Endothelial cell (in vitro differentiated cells): ENCODE measurements around the gene BMERB1. TPM values are rescaled to one million over a fixed set of nuclear protein-coding genes. Genes with fewer than 3 reads are reported as not detected.

Experiments
- DNase-seq: peaks from one replicate; pipeline ENCODE4 v3.0.0; 2021; ENCODE audit warnings: low spot score
- H3K27ac Mint-ChIP-seq: one replicate; pipeline ENCODE4 v1.8.0; 2021; ENCODE audit warnings: mixed read lengths, inconsistent platforms; ENCODE audit not compliant: unreplicated experiment
- H3K27me3 Mint-ChIP-seq: one replicate; pipeline ENCODE4 v1.8.0; 2021; ENCODE audit warnings: mild to moderate bottlenecking, moderate library complexity, mixed read lengths, inconsistent platforms; ENCODE audit not compliant: unreplicated experiment
- H3K36me3 Mint-ChIP-seq: one replicate; pipeline ENCODE4 v1.8.0; 2021; ENCODE audit warnings: mild to moderate bottlenecking, low read depth, mixed read lengths, inconsistent platforms; ENCODE audit not compliant: unreplicated experiment
- H3K4me1 Mint-ChIP-seq: one replicate; pipeline ENCODE4 v1.8.0; 2021; ENCODE audit warnings: mild to moderate bottlenecking, mixed read lengths, inconsistent platforms; ENCODE audit not compliant: unreplicated experiment
- H3K4me3 Mint-ChIP-seq: one replicate; pipeline ENCODE4 v1.8.0; 2021; ENCODE audit warnings: mild to moderate bottlenecking, mixed read lengths, inconsistent platforms; ENCODE audit not compliant: unreplicated experiment
- H3K9me3 Mint-ChIP-seq: one replicate; pipeline ENCODE4 v1.8.0; 2021; ENCODE audit warnings: mixed read lengths, inconsistent platforms; ENCODE audit not compliant: unreplicated experiment
- CTCF ChIP-seq: fragments of 200-600 bp; sonication (generic); IDR thresholded peaks from one replicate; pipeline ENCODE4 v1.5.0; 2021; ENCODE audit warnings: antibody characterized with exemption; ENCODE audit not compliant: unreplicated experiment
- total RNA-seq: library from RNA; stranded (reverse); fragmentation: NEBNext Ultra II Directional; extraction: Animal tissue kit (Norgen Biotek cat#: 25700); gene quantifications from one replicate; pipeline ENCODE4 v1.2.1, GENCODE V29; 2021; ENCODE audit not compliant: unreplicated experiment

Gene BMERB1
- total RNA-seq, 1 donor from 2014 or later = 9.9 TPM

DNA sequence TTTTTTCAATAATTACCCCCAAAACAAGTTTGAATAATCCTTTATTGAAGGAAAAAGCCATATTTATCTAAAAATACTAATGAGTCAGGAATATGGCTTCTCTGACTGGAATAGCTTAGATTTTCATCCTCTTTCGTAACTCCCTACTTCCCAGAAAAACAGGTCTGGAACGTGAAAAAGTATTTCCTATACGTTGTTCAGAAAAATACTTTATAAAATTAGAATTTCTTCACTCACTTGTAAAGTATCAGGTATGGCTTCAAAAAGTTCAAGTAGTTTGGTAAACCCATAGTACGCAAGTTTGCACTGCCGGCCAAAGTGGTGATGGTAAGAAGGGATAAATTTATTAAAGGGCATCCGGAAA is 174.9 kb downstream of the BMERB1 start:
- no peak for TF ChIP-seq CTCF
- peaks cover 51% of the 10 kb centered on the region for H3K4me1 Mint-ChIP-seq
- no peak overlapping the region for H3K4me3 Mint-ChIP-seq
- no peak overlapping the region for H3K27ac Mint-ChIP-seq
- peaks cover 10% of the 10 kb centered on the region for H3K27me3 Mint-ChIP-seq
- no peaks in the 10 kb centered on the region for H3K9me3 Mint-ChIP-seq
- peaks cover 48% of the 10 kb centered on the region for H3K36me3 Mint-ChIP-seq
- no peak for DNase-seq

DNA sequence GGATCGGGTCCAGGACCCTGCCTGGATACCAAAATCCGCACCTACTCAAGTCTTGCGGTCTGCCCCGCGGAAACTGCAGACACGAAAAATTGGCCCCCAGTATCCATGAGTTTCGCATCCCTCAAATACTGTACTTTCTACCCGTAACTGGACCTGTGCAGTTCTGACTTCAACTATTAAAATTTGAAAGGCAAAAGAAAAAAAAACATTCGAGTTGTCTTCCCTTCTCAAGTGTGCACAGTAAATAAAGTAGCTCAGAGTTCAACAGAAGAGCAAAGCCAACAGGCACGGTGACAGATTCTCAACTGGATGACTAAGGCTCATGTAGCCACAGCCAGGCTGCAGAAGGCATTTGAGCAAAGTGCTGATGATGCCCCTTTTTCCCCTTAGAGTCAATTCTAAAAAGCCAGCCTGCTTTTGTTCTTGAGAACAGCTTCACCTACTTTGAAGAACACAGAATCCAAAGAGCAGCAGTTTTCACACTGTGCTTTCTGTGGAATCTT is 176.0 kb downstream of the BMERB1 start:
- no peak for TF ChIP-seq CTCF
- Mint-ChIP-seq H3K27me3 (peaks cover 10% of the 10 kb centered on the region), H3K9me3 (no peaks in the 10 kb centered on the region), H3K27ac (peak overlapping the region; percentile 34), H3K4me3 (peak overlapping the region; percentile 24), H3K4me1 (peaks cover 51% of the 10 kb centered on the region), H3K36me3 (peaks cover 42% of the 10 kb centered on the region)
- no peak for DNase-seq

DNA sequence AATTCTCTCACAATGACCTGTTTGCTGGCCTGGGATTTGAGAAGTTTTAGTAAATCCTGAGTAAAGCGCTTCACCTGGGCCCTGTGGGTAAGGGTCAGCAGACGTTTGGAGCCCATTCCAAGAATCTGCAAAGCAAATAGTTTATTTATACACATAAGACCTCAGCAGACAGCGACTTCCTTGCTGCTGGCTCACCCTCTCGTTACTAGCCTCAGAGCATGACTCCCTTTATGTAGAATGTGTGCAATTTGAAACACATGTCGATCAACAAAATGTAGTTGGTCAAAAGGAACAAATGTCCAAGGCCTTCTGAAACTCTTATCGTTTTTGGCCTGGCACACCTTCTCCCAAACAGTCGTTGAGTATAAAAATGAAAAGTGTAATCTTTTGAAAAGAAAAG is 177.2 kb downstream of the BMERB1 start:
- Mint-ChIP-seq H3K4me1 (peaks cover 42% of the 10 kb centered on the region), H3K9me3 (no peaks in the 10 kb centered on the region), H3K4me3 (no peak overlapping the region), H3K36me3 (peaks cover 36% of the 10 kb centered on the region), H3K27ac (no peak overlapping the region), H3K27me3 (peaks cover 2% of the 10 kb centered on the region)
- no peak for TF ChIP-seq CTCF
- DNase-seq = no peak

DNA sequence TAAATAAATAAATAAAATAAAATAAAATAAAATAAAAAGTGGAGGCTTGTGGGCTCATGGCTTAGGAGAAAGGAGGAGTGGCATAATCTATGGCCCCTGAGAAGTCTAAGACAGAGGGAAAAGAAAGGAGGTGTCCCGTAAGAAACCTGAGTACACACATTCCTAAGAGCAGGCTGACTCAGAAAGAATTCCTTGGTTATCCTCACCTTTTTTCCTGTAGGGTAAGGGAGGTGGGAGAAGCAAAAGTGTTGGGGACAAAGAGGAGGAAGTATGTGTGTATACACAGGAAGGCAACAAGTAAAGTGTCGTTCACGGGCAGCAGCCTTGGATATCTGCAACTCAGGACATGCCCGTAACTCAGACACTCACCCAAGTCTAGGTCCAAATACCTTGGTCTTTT is 179.3 kb downstream of the BMERB1 start:
- no peak for DNase-seq
- Mint-ChIP-seq H3K27ac (peak overlapping the region; percentile 87), H3K27me3 (no peaks in the 10 kb centered on the region), H3K9me3 (no peaks in the 10 kb centered on the region), H3K36me3 (peaks cover 36% of the 10 kb centered on the region), H3K4me3 (no peak overlapping the region), H3K4me1 (peaks cover 25% of the 10 kb centered on the region)
- no peak for TF ChIP-seq CTCF

DNA sequence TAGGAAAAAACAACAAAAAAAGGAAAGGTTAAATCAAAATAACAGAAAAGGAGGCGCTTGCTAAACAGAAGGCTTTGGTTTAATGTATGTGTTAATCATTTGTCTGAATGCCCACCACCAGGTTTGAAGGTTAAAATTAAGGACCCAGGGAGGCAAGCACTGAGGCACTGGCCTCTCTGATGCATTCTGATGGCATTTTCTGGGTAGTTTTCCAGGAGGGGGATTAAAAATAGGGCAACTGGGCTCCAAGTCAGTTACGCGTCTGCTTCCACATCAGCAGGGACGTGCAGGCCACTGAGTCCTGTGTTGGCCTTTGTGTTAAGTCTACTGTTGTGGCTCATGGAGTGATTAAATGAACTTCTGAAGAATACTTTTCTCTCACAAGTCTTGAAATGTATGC is 181.6 kb downstream of the BMERB1 start:
- Mint-ChIP-seq H3K4me1 (peaks cover 10% of the 10 kb centered on the region), H3K36me3 (peaks cover 40% of the 10 kb centered on the region), H3K9me3 (no peaks in the 10 kb centered on the region), H3K4me3 (no peak overlapping the region), H3K27ac (no peak overlapping the region), H3K27me3 (no peaks in the 10 kb centered on the region)
- DNase-seq = no peak
- no peak for TF ChIP-seq CTCF
